Mesendoderm (in vitro differentiated cells): ENCODE data around the gene ARPC1B.
A peak's percentile ranks its signal among the peaks of the same experiment; 100 is the strongest.

Source experiments
- DNase-seq: peaks from one replicate; pipeline ENCODE4 v3.0.0; 2013
- H2AK5ac ChIP-seq: 2 replicates; pipeline ENCODE4 v1.6.1; 2013; ENCODE audit warnings: low read length, inconsistent platforms
- H2BK120ac ChIP-seq: 2 replicates; pipeline ENCODE4 v1.6.1; 2013; ENCODE audit warnings: low read depth, mild to moderate bottlenecking, low read length, moderate library complexity, mixed read lengths
- H2BK15ac ChIP-seq: replicated peaks from 2 replicates; pipeline ENCODE4 v1.6.1; 2013; ENCODE audit warnings: low read depth, mild to moderate bottlenecking, moderate library complexity
- H2BK5ac ChIP-seq: 2 replicates; pipeline ENCODE4 v1.6.1; 2013; ENCODE audit warnings: low read length, inconsistent platforms
- H3K18ac ChIP-seq: 2 replicates; pipeline ENCODE4 v1.6.1; 2013; ENCODE audit warnings: mild to moderate bottlenecking, low read length, mixed read lengths
- H3K23ac ChIP-seq: one replicate; pipeline ENCODE4 v1.6.1; 2013; ENCODE audit warnings: low read length
- H3K27ac ChIP-seq: 2 replicates; pipeline ENCODE4 v1.5.1; 2013; ENCODE audit warnings: low read depth, mild to moderate bottlenecking, inconsistent platforms, low read length, moderate library complexity
- H3K27me3 ChIP-seq: 2 replicates; pipeline ENCODE4 v1.6.1; 2013; ENCODE audit warnings: low read length, control low read depth, mild to moderate bottlenecking, inconsistent platforms; ENCODE audit not compliant: insufficient read depth, poor library complexity
- H3K36me3 ChIP-seq: 2 replicates; pipeline ENCODE4 v1.6.1; 2013; ENCODE audit warnings: low read length, inconsistent platforms; ENCODE audit not compliant: control insufficient read depth, insufficient read depth
- H3K4ac ChIP-seq: one replicate; pipeline ENCODE4 v1.6.1; 2013; ENCODE audit warnings: low read depth, mild to moderate bottlenecking, low read length, moderate library complexity
- H3K4me1 ChIP-seq: 2 replicates; pipeline ENCODE4 v1.6.1; 2013; ENCODE audit warnings: low read depth, low read length, inconsistent platforms; ENCODE audit not compliant: control insufficient read depth
- H3K4me2 ChIP-seq: 2 replicates; pipeline ENCODE4 v1.6.1; 2013; ENCODE audit warnings: low read length
- H3K4me3 ChIP-seq: 2 replicates; pipeline ENCODE4 v1.5.1; 2013; ENCODE audit warnings: mild to moderate bottlenecking, low read length
- H3K56ac ChIP-seq: one replicate; pipeline ENCODE4 v1.6.1; 2013; ENCODE audit warnings: low read length
- H3K79me1 ChIP-seq: 2 replicates; pipeline ENCODE4 v1.6.1; 2013; ENCODE audit warnings: low read length, inconsistent platforms
- H3K79me2 ChIP-seq: 2 replicates; pipeline ENCODE4 v1.6.1; 2013; ENCODE audit warnings: mild to moderate bottlenecking, low read length; ENCODE audit not compliant: control insufficient read depth, insufficient read depth
- H3K9ac ChIP-seq: 2 replicates; pipeline ENCODE4 v1.6.1; 2013; ENCODE audit warnings: low read length, inconsistent platforms
- H4K5ac ChIP-seq: one replicate; pipeline ENCODE4 v1.6.1; 2013; ENCODE audit warnings: low read length
- H4K8ac ChIP-seq: one replicate; pipeline ENCODE4 v1.6.1; 2013; ENCODE audit warnings: low read depth, mild to moderate bottlenecking, control low read depth, low read length, moderate library complexity
- WGBS: extraction: QIAGEN DNeasy Blood & Tissue Kit; methylation state at CpG from one replicate; pipeline ENCODE4 v1.1.7; 2013; ENCODE audit warnings: low lambda C conversion rate, missing lambda C conversion rate; ENCODE audit not compliant: insufficient coverage; ENCODE audit errors: extremely low coverage; 5-methylcytosine and 5-hydroxymethylcytosine counted together

The ARPC1B gene

DNA sequence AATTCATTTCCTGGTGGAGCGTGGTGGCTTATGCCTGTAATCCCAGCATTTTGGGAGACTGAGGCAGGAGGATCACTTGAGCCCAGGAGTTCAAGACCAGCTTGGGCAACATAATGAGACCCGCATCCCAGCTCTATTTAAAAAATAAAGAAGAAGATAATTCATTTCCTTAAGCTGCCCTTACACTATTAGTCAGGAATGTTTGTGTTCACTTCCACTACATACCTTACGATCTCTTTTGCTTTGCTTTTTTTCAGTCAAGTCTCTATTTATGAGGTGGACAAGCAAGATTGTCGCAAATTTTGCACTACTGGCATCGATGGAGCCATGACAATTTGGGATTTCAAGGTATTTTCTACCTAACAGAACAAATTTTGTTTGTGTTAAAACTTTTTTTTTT lies 11.2 kb upstream of the ARPC1B start:
- Histone ChIP-seq H3K27me3 (no peaks in the 10 kb centered on the region), H3K36me3 (peaks cover 13% of the 10 kb centered on the region), H3K79me2 (no peaks in the 10 kb centered on the region), H3K4ac (no peak overlapping the region), H2BK120ac (no peak overlapping the region), H3K79me1 (no peaks in the 10 kb centered on the region), H3K23ac (no peak overlapping the region), H3K56ac (no peak overlapping the region), H2BK5ac (no peak overlapping the region), H2BK15ac (no peak overlapping the region), H3K18ac (no peak overlapping the region), H3K4me3 (no peak overlapping the region), H3K27ac (no peak overlapping the region), H4K8ac (no peak overlapping the region), H2AK5ac (no peak overlapping the region), H3K4me2 (no peak overlapping the region), H3K4me1 (no peaks in the 10 kb centered on the region), H3K9ac (no peak overlapping the region), H4K5ac (no peak overlapping the region)
- DNase-seq, result no peak
- no CpG with 5 or more reads among the region's 5 CpGs for WGBS

GRCh38 chr7:99365318-99366141 lies 9.0 kb upstream of the ARPC1B start:
- Histone ChIP-seq H3K9ac (no peak overlapping the region), H3K4ac (no peak overlapping the region), H3K79me1 (no peaks in the 10 kb centered on the region), H4K8ac (no peak overlapping the region), H3K79me2 (no peaks in the 10 kb centered on the region), H3K4me3 (no peak overlapping the region), H3K27ac (no peak overlapping the region), H3K56ac (no peak overlapping the region), H2BK15ac (no peak overlapping the region), H2AK5ac (no peak overlapping the region), H3K4me2 (no peak overlapping the region), H2BK120ac (no peak overlapping the region), H3K4me1 (no peaks in the 10 kb centered on the region), H4K5ac (no peak overlapping the region), H3K23ac (no peak overlapping the region), H3K36me3 (peaks cover 6% of the 10 kb centered on the region), H3K27me3 (no peaks in the 10 kb centered on the region), H3K18ac (no peak overlapping the region), H2BK5ac (no peak overlapping the region)
- peak; percentile 69 for DNase-seq
- WGBS, result no CpG with 5 or more reads among the region's 17 CpGs

DNA sequence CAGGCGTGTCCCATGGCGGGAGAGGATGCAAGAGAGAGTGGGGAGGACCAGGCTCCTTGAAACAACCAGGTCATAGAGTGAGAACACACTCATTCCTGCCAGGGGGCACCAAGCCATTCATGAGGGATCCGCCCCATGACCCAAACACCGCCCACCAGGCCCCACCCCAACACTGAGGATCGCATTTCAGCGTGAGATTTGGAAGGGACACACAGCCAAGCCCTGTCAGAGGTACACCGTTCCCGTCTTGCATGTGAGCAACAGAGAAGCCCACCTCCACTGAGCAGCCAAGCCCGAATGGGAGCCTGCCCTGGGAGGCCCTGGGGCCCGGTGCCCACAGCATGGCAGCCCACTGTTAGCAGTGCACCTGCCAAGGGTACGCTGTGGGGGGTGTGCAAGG lies 7.9 kb upstream of the ARPC1B start:
- peaks cover 6% of the 10 kb centered on the region for H3K36me3 ChIP-seq

DNA sequence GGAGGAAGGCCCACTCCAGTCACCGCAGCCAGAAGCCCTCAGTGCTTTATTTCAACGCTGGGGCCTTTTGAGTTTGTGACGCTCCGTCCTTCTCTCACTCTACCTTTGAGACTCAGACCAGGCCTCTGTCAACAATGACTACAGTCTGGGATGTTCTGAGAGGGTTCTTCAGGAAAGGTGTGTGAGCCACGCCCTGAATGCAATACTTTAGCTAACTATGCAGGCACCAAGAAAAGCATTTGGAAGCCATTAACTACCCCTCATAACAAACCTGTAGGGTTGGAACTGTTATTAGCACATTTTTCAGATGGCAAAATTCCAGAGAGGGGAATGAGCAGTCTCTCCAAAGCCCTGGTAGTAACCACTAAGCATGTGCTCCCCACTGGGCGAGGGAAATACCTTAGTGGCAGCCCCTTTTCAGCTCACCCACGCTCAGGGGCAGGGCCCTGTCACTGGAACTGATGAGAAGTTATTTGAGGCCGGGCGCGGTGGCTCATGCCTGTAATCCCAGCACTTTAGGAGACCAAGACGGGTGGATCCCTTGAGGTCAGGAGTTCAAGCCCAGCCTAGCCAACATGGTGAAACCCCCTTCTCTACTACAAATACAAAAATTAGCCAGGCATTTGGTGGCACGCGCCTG lies 5.7 kb upstream of the ARPC1B start:
- H3K23ac ChIP-seq, result no peak overlapping the region
- WGBS, result no CpG with 5 or more reads among the region's 13 CpGs
- no peak overlapping the region for H3K56ac ChIP-seq
- H3K18ac ChIP-seq, result no peak overlapping the region
- H3K27ac ChIP-seq, result no peak overlapping the region
- H2BK15ac ChIP-seq, result no peak overlapping the region
- H2AK5ac ChIP-seq, result no peak overlapping the region
- H3K79me2 ChIP-seq, result no peaks in the 10 kb centered on the region
- H4K8ac ChIP-seq, result no peak overlapping the region
- no peak overlapping the region for H3K4me3 ChIP-seq
- no peak overlapping the region for H3K9ac ChIP-seq
- H3K4me1 ChIP-seq, result no peaks in the 10 kb centered on the region
- H4K5ac ChIP-seq, result no peak overlapping the region
- peak; percentile 59 for DNase-seq
- H2BK5ac ChIP-seq, result no peak overlapping the region
- no peak overlapping the region for H2BK120ac ChIP-seq
- no peak overlapping the region for H3K4ac ChIP-seq
- H3K79me1 ChIP-seq, result no peaks in the 10 kb centered on the region
- peaks cover 6% of the 10 kb centered on the region for H3K36me3 ChIP-seq
- H3K27me3 ChIP-seq, result no peaks in the 10 kb centered on the region
- H3K4me2 ChIP-seq, result no peak overlapping the region

More for the DNA sequence above, 7.9 kb upstream of the ARPC1B start:
- no peak overlapping the region for H3K9ac ChIP-seq
- no peak overlapping the region for H2BK5ac ChIP-seq
- H3K27ac ChIP-seq, result no peak overlapping the region
- H2AK5ac ChIP-seq, result no peak overlapping the region
- no peaks in the 10 kb centered on the region for H3K4me1 ChIP-seq
- H3K4me2 ChIP-seq, result no peak overlapping the region
- no CpG with 5 or more reads among the region's 11 CpGs for WGBS
- H3K23ac ChIP-seq, result no peak overlapping the region
- H3K27me3 ChIP-seq, result no peaks in the 10 kb centered on the region
- H4K5ac ChIP-seq, result no peak overlapping the region
- H4K8ac ChIP-seq, result no peak overlapping the region
- H3K4ac ChIP-seq, result no peak overlapping the region
- H3K79me1 ChIP-seq, result no peaks in the 10 kb centered on the region
- H2BK15ac ChIP-seq, result no peak overlapping the region
- H3K18ac ChIP-seq, result no peak overlapping the region
- no peak overlapping the region for H3K4me3 ChIP-seq
- H3K56ac ChIP-seq, result no peak overlapping the region
- H2BK120ac ChIP-seq, result no peak overlapping the region
- no peak for DNase-seq
- H3K79me2 ChIP-seq, result no peaks in the 10 kb centered on the region

- H2BK5ac ChIP-seq, result no peak overlapping the region
- no peak overlapping the region for H3K4ac ChIP-seq
- H3K79me1 ChIP-seq, result no peaks in the 10 kb centered on the region
- H3K27ac ChIP-seq, result no peak overlapping the region
- no peak overlapping the region for H2BK120ac ChIP-seq
- no peaks in the 10 kb centered on the region for H3K4me1 ChIP-seq
- H2AK5ac ChIP-seq, result no peak overlapping the region
- H3K27me3 ChIP-seq, result no peaks in the 10 kb centered on the region
- H2BK15ac ChIP-seq, result no peak overlapping the region
- H3K4me3 ChIP-seq, result no peak overlapping the region
- H4K8ac ChIP-seq, result no peak overlapping the region
- H3K79me2 ChIP-seq, result no peaks in the 10 kb centered on the region
- WGBS, result no CpG with 5 or more reads among the region's 9 CpGs
- no peak overlapping the region for H3K4me2 ChIP-seq
- H3K36me3 ChIP-seq, result peaks cover 6% of the 10 kb centered on the region
- H3K9ac ChIP-seq, result no peak overlapping the region
- H4K5ac ChIP-seq, result no peak overlapping the region
- H3K56ac ChIP-seq, result no peak overlapping the region
- no peak for DNase-seq
- no peak overlapping the region for H3K18ac ChIP-seq
- no peak overlapping the region for H3K23ac ChIP-seq
Measured at GRCh38 chr7:99369767-99370391, 4.7 kb upstream of the ARPC1B start.
